Transverse colon (tissue), 4 donors: ENCODE data around the gene LINGO3.

Source experiments
- CTCF ChIP-seq, 5 experiments: fragments of 200-600 bp in 3 of 5; fragments of 450-650 bp in 2 of 5; sonication (generic) in 3 of 5; IDR thresholded peaks; 1 replicate in 2 of 5; 2 replicates in 3 of 5; pipeline ENCODE4 v1.5.1; 2016 to 2017; ENCODE audit warnings: antibody characterized with exemption in 5 of 5, inconsistent platforms in 3 of 5, mild to moderate bottlenecking in 2 of 5, moderate library complexity in 1 of 5
- EP300 ChIP-seq: sonication (generic); formaldehyde crosslinking; IDR thresholded peaks from one replicate; pipeline ENCODE4 v1.6.1; 2017; ENCODE audit warnings: antibody characterized with exemption, low read depth
- POLR2A ChIP-seq: fragments of 450-650 bp; IDR thresholded peaks from one replicate; pipeline ENCODE4 v1.6.1; 2016; ENCODE audit warnings: antibody characterized with exemption, mild to moderate bottlenecking, moderate library complexity
- POLR2AphosphoS5 ChIP-seq, 3 donors: sonication (generic); formaldehyde crosslinking; IDR thresholded peaks; one replicate each; pipeline ENCODE4 v1.6.1; 2016; ENCODE audit warnings: antibody characterized with exemption in 3 of 3

DNA sequence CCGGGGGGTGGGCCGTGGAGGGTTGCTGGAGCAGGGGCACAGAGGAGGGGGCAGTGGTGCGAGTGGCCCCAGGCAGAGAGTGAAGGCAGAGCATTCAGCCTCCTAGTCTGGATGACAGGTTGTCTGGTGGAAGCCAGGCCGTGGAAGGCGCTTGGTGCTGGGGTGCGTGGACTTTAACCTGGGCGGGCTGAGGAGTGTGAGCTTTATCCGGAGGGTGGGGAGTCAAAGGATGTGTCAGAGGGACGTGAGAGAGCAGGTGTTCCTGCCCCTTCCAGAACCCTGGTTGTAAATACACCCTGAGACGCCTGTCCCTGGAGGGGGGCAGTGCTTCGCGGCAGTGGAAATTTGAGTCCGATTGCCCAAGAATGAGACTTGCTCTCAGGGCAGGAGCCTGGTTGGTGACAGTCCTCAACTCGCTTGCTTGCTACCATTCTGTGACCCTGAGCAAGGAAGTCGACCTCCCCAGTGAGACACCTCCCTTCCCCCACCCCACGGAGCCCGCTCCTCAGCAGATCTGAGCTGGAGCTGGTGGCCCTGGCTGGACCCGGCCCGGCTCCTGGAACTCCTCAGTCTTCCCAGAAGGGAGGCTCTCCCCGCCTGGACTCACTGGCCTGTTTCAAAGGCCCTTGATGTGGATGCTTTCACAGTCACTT is 22.8 kb upstream of the LINGO3 start:
- TF ChIP-seq CTCF (IDR thresholded peaks at IDR 0.05) (no peak), POLR2A (peak; percentile 94), EP300 (peak; percentile 46), POLR2AphosphoS5 (IDR thresholded peaks at IDR 0.05) (peak; percentile 86 to 97 (median 93))
